Spleen (tissue), 11 donors: ENCODE measurements around the gene PPL. TPM values are rescaled to one million over a fixed set of nuclear protein-coding genes. Genes with fewer than 3 reads are reported as not detected.

Experiments
- DNase-seq: peaks from one replicate; pipeline ENCODE4 v3.0.0-alpha.2; 2020
- H3K27ac ChIP-seq, 8 donors: fragments of 200-600 bp; sonication (generic) in 7 of 8; 1 replicate in 4 of 8; 2 replicates in 4 of 8; pipeline versions ENCODE4 v1.5.0 to v1.8.0; 2016 to 2021; ENCODE audit warnings: inconsistent platforms in 4 of 8, mild to moderate bottlenecking in 4 of 8, moderate library complexity in 1 of 8
- H3K27me3 ChIP-seq, 7 donors: fragments of 200-600 bp; sonication (generic) in 6 of 7; replicated peaks in 1 of 7; 1 replicate in 4 of 7; 2 replicates in 3 of 7; pipeline versions ENCODE4 v1.5.0 to v1.8.0; 2016 to 2021; ENCODE audit warnings: inconsistent platforms in 3 of 7, mild to moderate bottlenecking in 1 of 7
- H3K36me3 ChIP-seq, 6 donors: fragments of 200-600 bp; sonication (generic) in 5 of 6; 1 replicate in 4 of 6; 2 replicates in 2 of 6; pipeline versions ENCODE4 v1.5.0 to v1.8.0; 2016 to 2021; ENCODE audit warnings: inconsistent platforms in 2 of 6
- H3K4me1 ChIP-seq, 6 donors: fragments of 200-600 bp; sonication (generic) in 5 of 6; 1 replicate in 3 of 6; 2 replicates in 3 of 6; pipeline versions ENCODE4 v1.5.0 to v1.8.0; 2016 to 2021; ENCODE audit warnings: inconsistent platforms in 3 of 6
- H3K4me3 ChIP-seq, 8 donors: fragments of 200-600 bp; sonication (generic) in 7 of 8; 1 replicate in 4 of 8; 2 replicates in 4 of 8; pipeline versions ENCODE4 v1.5.0 to v1.8.0; 2016 to 2021; ENCODE audit warnings: inconsistent platforms in 4 of 8, mild to moderate bottlenecking in 4 of 8, moderate library complexity in 2 of 8
- H3K9me3 ChIP-seq, 8 donors: fragments of 200-600 bp; sonication (generic) in 7 of 8; 1 replicate in 4 of 8; 2 replicates in 4 of 8; pipeline versions ENCODE4 v1.5.0 to v1.8.0; 2016 to 2021; ENCODE audit warnings: inconsistent platforms in 4 of 8
- CTCF ChIP-seq, 11 experiments: fragments of 200-600 bp in 7 of 11; fragments of 450-650 bp in 4 of 11; sonication (generic) in 4 of 11; IDR thresholded peaks in 8 of 11; conservative IDR thresholded peaks in 3 of 11; 1 replicate in 7 of 11; 2 replicates in 4 of 11; pipeline versions ENCODE4 v1.4.0 to v1.8.0; 2016 to 2021; ENCODE audit warnings: antibody characterized with exemption in 11 of 11, inconsistent platforms in 4 of 11, mild to moderate bottlenecking in 1 of 11
- POLR2A ChIP-seq, 3 donors: fragments of 450-650 bp; IDR thresholded peaks; one replicate each; pipeline ENCODE4 v1.5.1; 2017; ENCODE audit warnings: antibody characterized with exemption in 3 of 3, mild to moderate bottlenecking in 1 of 3
- POLR2AphosphoS5 ChIP-seq, 3 donors: sonication (generic); formaldehyde crosslinking; IDR thresholded peaks; one replicate each; pipeline ENCODE4 v1.5.1; 2017; ENCODE audit warnings: antibody characterized with exemption in 3 of 3
- WGBS, 5 donors: extraction: QIAGEN DNeasy Blood & Tissue Kit in 3 of 5; methylation state at CpG; one replicate each; pipeline versions ENCODE4 v1.1.5 to v1.1.7; 2013 to 2018; 5-methylcytosine and 5-hydroxymethylcytosine counted together
- intact Hi-C: fragments of 100-400 bp; cut with DNase I; formaldehyde crosslinking; loops from one replicate; pipeline ENCODE4 v1.15.0; 2023; ENCODE audit warnings: low total_unique reads
- polyA plus RNA-seq, 3 donors: library from polyadenylated mRNA; stranded (reverse); fragments of 200-250 nt; gene quantifications; one replicate each; pipeline ENCODE4 v1.2.1, GENCODE V29; 2013
- total RNA-seq, 7 donors: library from RNA; depleted of rRNA in 3 of 7; stranded (reverse); fragments of >200 nt in 3 of 7; fragmentation: NEBNext Ultra II Directional in 4 of 7; extraction: Animal tissue kit (Norgen Biotek cat#: 25700) in 4 of 7; gene quantifications; one replicate each; pipeline versions ENCODE4 v1.1.0 to v1.2.1, GENCODE V29; 2016 to 2021
- donor health status: healthy with polysubstance abuse.
- donor health status: DM: no; HTN: no; CAD: no; lungs with moderate emphysema.
- donor health status: DM: no; HTN: no; CAD: no.
- donor health status: Bipolar disorder and iron deficiency.
- donor health status: healthy.
- donor health status: DM: no; HTN: no; CAD: no.
- donor health status: DM: yes; HTN: yes; CAD: no.

The PPL gene
- total and polyA plus RNA-seq, 10 donors: 0.11 to 0.77 (median 0.20) TPM; not detected in 3

- Histone ChIP-seq H3K27me3 (no peaks in the 10 kb centered on the region), H3K9me3 (no peaks in the 10 kb centered on the region), H3K36me3 (peaks cover 0 to 100% (median 79%) of the 10 kb centered on the region in 6 donors), H3K4me1 (peaks cover 0 to 31% (median 4%) of the 10 kb centered on the region in 6 donors), H3K4me3 (no peak overlapping the region), H3K27ac (no peak overlapping the region)
- TF ChIP-seq CTCF (IDR thresholded peaks at IDR 0.05 in 8 of 11, conservative IDR thresholded peaks at IDR 0.05 in 3 of 11): no peak
- no peak for TF ChIP-seq POLR2A (IDR thresholded peaks at IDR 0.05)
- TF ChIP-seq POLR2AphosphoS5 (IDR thresholded peaks at IDR 0.05): no peak
- DNase-seq: no peak
- WGBS, 5 donors: 90 to 98% (median 94%) methylated on average over 4 of the region's 4 CpGs
- intact Hi-C loops: no loop called here
Measured at GRCh38 chr16:4871071-4871470, 65.9 kb downstream of the PPL start.

GRCh38 chr16:4870138-4870671, 66.7 kb downstream of the PPL start:
- DNase-seq: no peak
- peaks cover 0 to 40% (median 5%) of the 10 kb centered on the region in 6 donors for H3K4me1 ChIP-seq
- no peak overlapping the region for H3K27ac ChIP-seq
- no peaks in the 10 kb centered on the region for H3K27me3 ChIP-seq
- intact Hi-C loops: no loop called here
- WGBS, 5 donors: 91 to 98% (median 97%) methylated on average over 18 to 21 of the region's 21 CpGs
- no peaks in the 10 kb centered on the region for H3K9me3 ChIP-seq
- H3K4me3 ChIP-seq: no peak overlapping the region
- TF ChIP-seq POLR2AphosphoS5 (IDR thresholded peaks at IDR 0.05) (no peak), POLR2A (IDR thresholded peaks at IDR 0.05) (no peak), CTCF (IDR thresholded peaks at IDR 0.05 in 8 of 11, conservative IDR thresholded peaks at IDR 0.05 in 3 of 11) (no peak)
- peaks cover 0 to 99% (median 70%) of the 10 kb centered on the region in 6 donors for H3K36me3 ChIP-seq

GRCh38 chr16:4869147-4869805, 67.7 kb downstream of the PPL start:
- H3K9me3 ChIP-seq: no peaks in the 10 kb centered on the region
- peaks cover 0 to 49% (median 10%) of the 10 kb centered on the region in 6 donors for H3K4me1 ChIP-seq
- H3K27me3 ChIP-seq: no peaks in the 10 kb centered on the region
- H3K36me3 ChIP-seq: peaks cover 0 to 99% (median 64%) of the 10 kb centered on the region in 6 donors
- no peak overlapping the region for H3K27ac ChIP-seq
- no peak overlapping the region for H3K4me3 ChIP-seq
- DNase-seq: no peak
- 74 to 94% (median 78%) methylated on average over 13 of the region's 13 CpGs for WGBS, 5 donors
- intact Hi-C loops: no loop called here
- TF ChIP-seq POLR2A (IDR thresholded peaks at IDR 0.05): no peak
- peak in 1 of 3 donors; percentile 32 for TF ChIP-seq POLR2AphosphoS5 (IDR thresholded peaks at IDR 0.05)
- TF ChIP-seq CTCF (IDR thresholded peaks at IDR 0.05 in 8 of 11, conservative IDR thresholded peaks at IDR 0.05 in 3 of 11): no peak

GRCh38 chr16:4868535-4868934, 68.4 kb downstream of the PPL start:
- H3K36me3 ChIP-seq: peaks cover 0 to 99% (median 60%) of the 10 kb centered on the region in 6 donors

More at GRCh38 chr16:4868535-4868934, 68.4 kb downstream of the PPL start:
- no peak overlapping the region for H3K4me3 ChIP-seq
- DNase-seq: no peak
- no peaks in the 10 kb centered on the region for H3K27me3 ChIP-seq
- H3K27ac ChIP-seq: no peak overlapping the region
- intact Hi-C loops: no loop called here
- H3K4me1 ChIP-seq: peaks cover 0 to 57% (median 13%) of the 10 kb centered on the region in 6 donors
- H3K9me3 ChIP-seq: no peaks in the 10 kb centered on the region
- WGBS, 5 donors: 90 to 98% (median 95%) methylated on average over 7 of the region's 7 CpGs
- no peak for TF ChIP-seq POLR2AphosphoS5 (IDR thresholded peaks at IDR 0.05)
- TF ChIP-seq POLR2A (IDR thresholded peaks at IDR 0.05): no peak
- no peak for TF ChIP-seq CTCF (IDR thresholded peaks at IDR 0.05 in 8 of 11, conservative IDR thresholded peaks at IDR 0.05 in 3 of 11)
